Mesothelial cell of epicardium (in vitro differentiated cells): ENCODE measurements around the gene GRM1. TPM values are rescaled to one million over a fixed set of nuclear protein-coding genes. Genes with fewer than 3 reads are reported as not detected.

ENCODE experiments used
- DNase-seq, 2 experiments: peaks; one replicate each; pipeline ENCODE4 v3.0.0; 2021; ENCODE audit warnings: low spot score in 2 of 2; ENCODE audit not compliant: unreplicated experiment in 2 of 2
- H3K27ac Mint-ChIP-seq: 2 replicates; pipeline ENCODE4 v1.8.0; 2021; ENCODE audit warnings: mixed read lengths
- H3K27me3 Mint-ChIP-seq: 2 replicates; pipeline ENCODE4 v1.8.0; 2021; ENCODE audit warnings: low read depth, mixed read lengths
- H3K36me3 Mint-ChIP-seq: 2 replicates; pipeline ENCODE4 v1.8.0; 2021; ENCODE audit warnings: mixed read lengths
- H3K4me1 Mint-ChIP-seq: 2 replicates; pipeline ENCODE4 v1.8.0; 2021; ENCODE audit warnings: mixed read lengths
- H3K4me3 Mint-ChIP-seq: 2 replicates; pipeline ENCODE4 v1.8.0; 2021; ENCODE audit warnings: mild to moderate bottlenecking, moderate library complexity, mixed read lengths
- H3K9me3 Mint-ChIP-seq: 2 replicates; pipeline ENCODE4 v1.8.0; 2021; ENCODE audit warnings: mixed read lengths
- total RNA-seq: library from RNA; stranded (reverse); gene quantifications from 3 replicates; pipeline ENCODE4 v1.2.1, GENCODE V29; 2021
- TF ChIP-seq, protein P1 (sequence below): fragments of 200-600 bp; sonication (generic); IDR thresholded peaks from one replicate; pipeline ENCODE4 v1.5.0; 2021; ENCODE audit warnings: antibody characterized with exemption; ENCODE audit not compliant: unreplicated experiment

GRM1 gene
- total RNA-seq, 1 donor from 2014 or later = 0.16 TPM

DNA sequence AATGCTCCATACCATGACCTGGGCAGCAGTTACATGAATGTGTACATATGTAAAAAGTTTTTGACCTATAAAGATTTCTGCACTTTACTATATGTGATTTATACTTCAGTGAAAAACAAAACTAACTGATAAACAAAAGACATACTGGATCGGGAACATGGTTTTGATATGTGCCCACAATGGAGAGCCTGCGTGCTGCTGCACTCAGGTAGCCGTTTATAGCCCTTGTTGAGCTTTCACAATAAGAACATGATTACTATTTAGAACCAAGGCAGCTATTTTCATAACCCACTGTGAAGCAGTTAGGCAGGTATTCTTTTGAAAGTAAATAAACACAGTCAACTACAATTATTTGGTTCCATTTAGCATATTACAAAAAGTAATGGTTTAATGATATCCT lies 318.8 kb downstream of the GRM1 start:
- H3K4me3 Mint-ChIP-seq = no peak overlapping the region
- no peaks in the 10 kb centered on the region for H3K4me1 Mint-ChIP-seq
- TF ChIP-seq, protein P1, sequence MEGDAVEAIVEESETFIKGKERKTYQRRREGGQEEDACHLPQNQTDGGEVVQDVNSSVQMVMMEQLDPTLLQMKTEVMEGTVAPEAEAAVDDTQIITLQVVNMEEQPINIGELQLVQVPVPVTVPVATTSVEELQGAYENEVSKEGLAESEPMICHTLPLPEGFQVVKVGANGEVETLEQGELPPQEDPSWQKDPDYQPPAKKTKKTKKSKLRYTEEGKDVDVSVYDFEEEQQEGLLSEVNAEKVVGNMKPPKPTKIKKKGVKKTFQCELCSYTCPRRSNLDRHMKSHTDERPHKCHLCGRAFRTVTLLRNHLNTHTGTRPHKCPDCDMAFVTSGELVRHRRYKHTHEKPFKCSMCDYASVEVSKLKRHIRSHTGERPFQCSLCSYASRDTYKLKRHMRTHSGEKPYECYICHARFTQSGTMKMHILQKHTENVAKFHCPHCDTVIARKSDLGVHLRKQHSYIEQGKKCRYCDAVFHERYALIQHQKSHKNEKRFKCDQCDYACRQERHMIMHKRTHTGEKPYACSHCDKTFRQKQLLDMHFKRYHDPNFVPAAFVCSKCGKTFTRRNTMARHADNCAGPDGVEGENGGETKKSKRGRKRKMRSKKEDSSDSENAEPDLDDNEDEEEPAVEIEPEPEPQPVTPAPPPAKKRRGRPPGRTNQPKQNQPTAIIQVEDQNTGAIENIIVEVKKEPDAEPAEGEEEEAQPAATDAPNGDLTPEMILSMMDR = no peak

DNA sequence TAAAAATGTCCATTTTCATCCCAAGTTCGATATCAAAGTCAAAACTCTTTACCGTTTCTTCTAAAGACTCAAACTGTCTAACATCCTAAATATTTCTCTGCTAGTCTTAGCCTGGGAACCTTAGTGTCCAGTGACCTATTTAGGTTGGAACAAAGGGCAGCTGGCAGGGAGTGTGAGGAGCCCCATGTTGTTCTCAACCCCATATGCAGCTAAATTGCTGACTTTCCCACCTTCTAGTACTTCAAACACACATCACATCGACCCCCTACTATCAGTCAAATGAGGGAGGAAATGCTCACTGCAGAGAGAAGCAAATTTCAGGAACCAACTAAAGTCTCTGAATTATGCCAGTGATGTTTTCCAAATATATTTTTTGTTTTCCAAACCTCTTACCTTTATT lies 322.2 kb downstream of the GRM1 start:
- Mint-ChIP-seq H3K36me3 (no peaks in the 10 kb centered on the region), H3K9me3 (no peaks in the 10 kb centered on the region), H3K4me1 (no peaks in the 10 kb centered on the region), H3K4me3 (no peak overlapping the region), H3K27me3 (no peaks in the 10 kb centered on the region), H3K27ac (no peak overlapping the region)
- DNase-seq = no peak
- TF ChIP-seq, protein P1 = no peak

More for the DNA sequence above, 318.8 kb downstream of the GRM1 start:
- H3K9me3 Mint-ChIP-seq = no peaks in the 10 kb centered on the region
- no peak for DNase-seq
- H3K36me3 Mint-ChIP-seq = no peaks in the 10 kb centered on the region
- H3K27me3 Mint-ChIP-seq = no peaks in the 10 kb centered on the region
- H3K27ac Mint-ChIP-seq = no peak overlapping the region

DNA sequence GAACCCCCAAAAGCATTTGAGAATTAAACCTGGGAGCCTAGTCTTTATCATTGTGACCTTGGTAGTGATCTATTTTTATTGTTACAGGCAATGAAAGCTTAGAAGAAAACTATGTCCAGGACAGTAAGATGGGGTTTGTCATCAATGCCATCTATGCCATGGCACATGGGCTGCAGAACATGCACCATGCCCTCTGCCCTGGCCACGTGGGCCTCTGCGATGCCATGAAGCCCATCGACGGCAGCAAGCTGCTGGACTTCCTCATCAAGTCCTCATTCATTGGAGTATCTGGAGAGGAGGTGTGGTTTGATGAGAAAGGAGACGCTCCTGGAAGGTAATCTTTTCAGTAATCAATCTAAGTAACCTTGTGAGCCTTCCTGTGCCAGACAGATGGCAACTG lies 323.3 kb downstream of the GRM1 start:
- H3K9me3 Mint-ChIP-seq = no peaks in the 10 kb centered on the region
- no peaks in the 10 kb centered on the region for H3K4me1 Mint-ChIP-seq
- no peaks in the 10 kb centered on the region for H3K36me3 Mint-ChIP-seq
- TF ChIP-seq, protein P1 = no peak
- H3K27ac Mint-ChIP-seq = no peak overlapping the region
- DNase-seq = no peak
- H3K4me3 Mint-ChIP-seq = no peak overlapping the region
- H3K27me3 Mint-ChIP-seq = no peaks in the 10 kb centered on the region

- Mint-ChIP-seq H3K27me3 (no peaks in the 10 kb centered on the region), H3K4me3 (no peak overlapping the region), H3K4me1 (no peaks in the 10 kb centered on the region), H3K27ac (no peak overlapping the region), H3K36me3 (no peaks in the 10 kb centered on the region), H3K9me3 (no peaks in the 10 kb centered on the region)
- TF ChIP-seq, protein P1 = no peak
- DNase-seq = no peak
These were observed 325.6 kb downstream of the GRM1 start for GRCh38 chr6:146354451-146354850.

GRCh38 chr6:146355521-146356100 lies 326.7 kb downstream of the GRM1 start:
- Mint-ChIP-seq H3K36me3 (no peaks in the 10 kb centered on the region), H3K4me1 (no peaks in the 10 kb centered on the region), H3K9me3 (no peaks in the 10 kb centered on the region), H3K27me3 (no peaks in the 10 kb centered on the region), H3K27ac (no peak overlapping the region), H3K4me3 (no peak overlapping the region)
- TF ChIP-seq, protein P1 = no peak
- no peak for DNase-seq
